ENCODE measurements around the gene TCERG1L. TPM values are rescaled to one million over a fixed set of nuclear protein-coding genes. Genes with fewer than 3 reads are reported as not detected.

The TCERG1L gene
- polyA plus RNA-seq, 1 of the 3 experiments (the other 2 are of a cell fraction) = not detected

DNA sequence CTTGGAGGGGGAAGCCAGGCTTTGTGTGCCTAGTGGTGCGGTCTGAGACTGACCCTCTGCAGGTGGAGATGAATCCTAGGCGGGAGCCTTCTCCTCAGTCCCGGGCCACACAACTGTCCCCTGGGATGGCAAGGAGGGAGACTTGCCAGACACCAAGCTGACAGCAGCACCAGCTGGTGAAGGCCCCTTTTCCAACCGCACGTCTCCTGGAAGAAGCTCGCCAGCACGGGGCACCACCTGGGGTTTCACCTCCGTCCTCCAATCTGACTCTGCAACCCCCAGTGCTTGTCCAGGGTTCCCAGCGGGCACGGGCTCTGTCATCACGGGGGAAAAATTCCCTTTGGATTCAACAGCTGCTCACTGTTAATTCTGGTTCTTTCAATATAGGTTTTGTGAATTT is 34.2 kb upstream of the TCERG1L start:
- no peaks in the 10 kb centered on the region for H3K9me3 ChIP-seq
- WGBS (ENCODE audit: low lambda C conversion rate) = 27% methylated on average over 7 of the region's 11 CpGs
- H3K27me3 ChIP-seq (ENCODE audit: insufficient read depth) = no peaks in the 10 kb centered on the region
- no peak for TF ChIP-seq MXI1 (IDR thresholded peaks at IDR 0.05; ENCODE audit: low read depth, low read length)
- TF ChIP-seq GATA2 (CRISPR knock-in tag; IDR thresholded peaks at IDR 0.05) = no peak
- TF ChIP-seq FOSL2 (IDR thresholded peaks at IDR 0.05; ENCODE audit: borderline replicate concordance, low read depth) = no peak
- TF ChIP-seq GABPA (IDR thresholded peaks at IDR 0.05; ENCODE audit: low read depth) = no peak
- TF ChIP-seq JUND (IDR thresholded peaks at IDR 0.05) = no peak
- no peak for TF ChIP-seq TCF12 (IDR thresholded peaks at IDR 0.05)
- TF ChIP-seq, protein P1, sequence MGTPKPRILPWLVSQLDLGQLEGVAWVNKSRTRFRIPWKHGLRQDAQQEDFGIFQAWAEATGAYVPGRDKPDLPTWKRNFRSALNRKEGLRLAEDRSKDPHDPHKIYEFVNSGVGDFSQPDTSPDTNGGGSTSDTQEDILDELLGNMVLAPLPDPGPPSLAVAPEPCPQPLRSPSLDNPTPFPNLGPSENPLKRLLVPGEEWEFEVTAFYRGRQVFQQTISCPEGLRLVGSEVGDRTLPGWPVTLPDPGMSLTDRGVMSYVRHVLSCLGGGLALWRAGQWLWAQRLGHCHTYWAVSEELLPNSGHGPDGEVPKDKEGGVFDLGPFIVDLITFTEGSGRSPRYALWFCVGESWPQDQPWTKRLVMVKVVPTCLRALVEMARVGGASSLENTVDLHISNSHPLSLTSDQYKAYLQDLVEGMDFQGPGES (IDR thresholded peaks at IDR 0.05; ENCODE audit: low read depth, low read length) = no peak
- TF ChIP-seq TAF1 (IDR thresholded peaks at IDR 0.05; ENCODE audit: borderline replicate concordance, low read depth, low read length) = no peak
- TF ChIP-seq, protein P2, sequence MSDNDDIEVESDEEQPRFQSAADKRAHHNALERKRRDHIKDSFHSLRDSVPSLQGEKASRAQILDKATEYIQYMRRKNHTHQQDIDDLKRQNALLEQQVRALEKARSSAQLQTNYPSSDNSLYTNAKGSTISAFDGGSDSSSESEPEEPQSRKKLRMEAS (IDR thresholded peaks at IDR 0.05; ENCODE audit: low read depth) = no peak
- TF ChIP-seq, protein P3, sequence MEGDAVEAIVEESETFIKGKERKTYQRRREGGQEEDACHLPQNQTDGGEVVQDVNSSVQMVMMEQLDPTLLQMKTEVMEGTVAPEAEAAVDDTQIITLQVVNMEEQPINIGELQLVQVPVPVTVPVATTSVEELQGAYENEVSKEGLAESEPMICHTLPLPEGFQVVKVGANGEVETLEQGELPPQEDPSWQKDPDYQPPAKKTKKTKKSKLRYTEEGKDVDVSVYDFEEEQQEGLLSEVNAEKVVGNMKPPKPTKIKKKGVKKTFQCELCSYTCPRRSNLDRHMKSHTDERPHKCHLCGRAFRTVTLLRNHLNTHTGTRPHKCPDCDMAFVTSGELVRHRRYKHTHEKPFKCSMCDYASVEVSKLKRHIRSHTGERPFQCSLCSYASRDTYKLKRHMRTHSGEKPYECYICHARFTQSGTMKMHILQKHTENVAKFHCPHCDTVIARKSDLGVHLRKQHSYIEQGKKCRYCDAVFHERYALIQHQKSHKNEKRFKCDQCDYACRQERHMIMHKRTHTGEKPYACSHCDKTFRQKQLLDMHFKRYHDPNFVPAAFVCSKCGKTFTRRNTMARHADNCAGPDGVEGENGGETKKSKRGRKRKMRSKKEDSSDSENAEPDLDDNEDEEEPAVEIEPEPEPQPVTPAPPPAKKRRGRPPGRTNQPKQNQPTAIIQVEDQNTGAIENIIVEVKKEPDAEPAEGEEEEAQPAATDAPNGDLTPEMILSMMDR (IDR thresholded peaks at IDR 0.05) = no peak
- TF ChIP-seq, protein P4, sequence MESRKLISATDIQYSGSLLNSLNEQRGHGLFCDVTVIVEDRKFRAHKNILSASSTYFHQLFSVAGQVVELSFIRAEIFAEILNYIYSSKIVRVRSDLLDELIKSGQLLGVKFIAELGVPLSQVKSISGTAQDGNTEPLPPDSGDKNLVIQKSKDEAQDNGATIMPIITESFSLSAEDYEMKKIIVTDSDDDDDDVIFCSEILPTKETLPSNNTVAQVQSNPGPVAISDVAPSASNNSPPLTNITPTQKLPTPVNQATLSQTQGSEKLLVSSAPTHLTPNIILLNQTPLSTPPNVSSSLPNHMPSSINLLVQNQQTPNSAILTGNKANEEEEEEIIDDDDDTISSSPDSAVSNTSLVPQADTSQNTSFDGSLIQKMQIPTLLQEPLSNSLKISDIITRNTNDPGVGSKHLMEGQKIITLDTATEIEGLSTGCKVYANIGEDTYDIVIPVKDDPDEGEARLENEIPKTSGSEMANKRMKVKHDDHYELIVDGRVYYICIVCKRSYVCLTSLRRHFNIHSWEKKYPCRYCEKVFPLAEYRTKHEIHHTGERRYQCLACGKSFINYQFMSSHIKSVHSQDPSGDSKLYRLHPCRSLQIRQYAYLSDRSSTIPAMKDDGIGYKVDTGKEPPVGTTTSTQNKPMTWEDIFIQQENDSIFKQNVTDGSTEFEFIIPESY (IDR thresholded peaks at IDR 0.05; ENCODE audit: borderline replicate concordance, low read depth) = no peak
- TF ChIP-seq RXRA (IDR thresholded peaks at IDR 0.05; ENCODE audit: borderline replicate concordance, low read depth) = no peak
- no peak overlapping the region for H3K4me3 ChIP-seq (ENCODE audit: low read depth in 2 of 2, low read length in 1 of 2)
- no peak overlapping the region for H3K27ac ChIP-seq (ENCODE audit: low read depth in 2 of 2, low read length in 1 of 2)
- H3K79me2 ChIP-seq (ENCODE audit: insufficient read depth) = no peaks in the 10 kb centered on the region
- no peaks in the 10 kb centered on the region for H4K20me1 ChIP-seq (ENCODE audit: insufficient read depth)
- no peaks in the 10 kb centered on the region for H3K9me2 ChIP-seq
- no peaks in the 10 kb centered on the region for H3F3A ChIP-seq (replicated peaks; ENCODE audit: insufficient read depth)
- DNase-seq = no peak
- ChIA-PET CTCF (no interaction called here), POLR2A (no interaction called here)
- H3K36me3 ChIP-seq (replicated peaks in 1 of 2; ENCODE audit: control insufficient read depth in 1 of 2, insufficient read depth in 2 of 2, low read length in 1 of 2) = no peaks in the 10 kb centered on the region
- H3K9ac ChIP-seq = no peak overlapping the region
- H3K4me1 ChIP-seq (ENCODE audit: control insufficient read depth in 1 of 2, insufficient read depth in 2 of 2, low read depth in 1 of 2, low read length in 1 of 2) = no peaks in the 10 kb centered on the region
- H3K4me2 ChIP-seq = no peak overlapping the region
- H2AFZ ChIP-seq (ENCODE audit: low read depth) = no peak overlapping the region

DNA sequence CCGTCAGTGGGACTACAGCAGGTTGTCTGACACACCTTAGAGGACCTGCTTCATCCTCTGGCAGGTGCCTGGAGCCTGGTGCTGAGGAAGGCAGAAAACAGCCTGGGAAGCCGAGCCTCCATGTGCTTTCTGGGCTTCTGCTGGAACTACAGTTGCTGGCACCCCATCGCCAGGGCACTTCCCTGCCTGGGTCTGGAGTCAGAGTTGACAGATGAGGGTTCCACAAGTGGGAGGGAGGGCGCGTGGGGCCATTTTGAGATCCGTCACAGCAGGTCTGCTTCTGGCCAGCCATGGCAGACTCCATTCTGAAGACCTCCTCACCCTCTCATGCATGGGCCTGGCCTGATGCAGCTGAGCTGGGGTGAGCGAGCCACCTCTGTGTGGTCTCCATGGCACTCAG is 33.2 kb upstream of the TCERG1L start:
- Histone ChIP-seq H4K20me1 (ENCODE audit: insufficient read depth) (no peaks in the 10 kb centered on the region), H3K27me3 (ENCODE audit: insufficient read depth) (no peaks in the 10 kb centered on the region), H3K79me2 (ENCODE audit: insufficient read depth) (no peaks in the 10 kb centered on the region), H3K4me1 (ENCODE audit: control insufficient read depth in 1 of 2, insufficient read depth in 2 of 2, low read depth in 1 of 2, low read length in 1 of 2) (no peaks in the 10 kb centered on the region), H3F3A (replicated peaks; ENCODE audit: insufficient read depth) (no peaks in the 10 kb centered on the region), H3K9ac (no peak overlapping the region), H3K4me2 (no peak overlapping the region), H3K4me3 (ENCODE audit: low read depth in 2 of 2, low read length in 1 of 2) (no peak overlapping the region), H3K27ac (ENCODE audit: low read depth in 2 of 2, low read length in 1 of 2) (no peak overlapping the region), H2AFZ (ENCODE audit: low read depth) (no peak overlapping the region), H3K9me2 (no peaks in the 10 kb centered on the region), H3K36me3 (replicated peaks in 1 of 2; ENCODE audit: control insufficient read depth in 1 of 2, insufficient read depth in 2 of 2, low read length in 1 of 2) (no peaks in the 10 kb centered on the region), H3K9me3 (no peaks in the 10 kb centered on the region)
- CTCF ChIA-PET = no interaction called here
- TF ChIP-seq GABPA (IDR thresholded peaks at IDR 0.05; ENCODE audit: low read depth) = no peak
- TF ChIP-seq MXI1 (IDR thresholded peaks at IDR 0.05; ENCODE audit: low read depth, low read length) = no peak
- TF ChIP-seq NRF1 (IDR thresholded peaks at IDR 0.05; ENCODE audit: low read depth, low read length) = no peak
- no peak for TF ChIP-seq RXRA (IDR thresholded peaks at IDR 0.05; ENCODE audit: borderline replicate concordance, low read depth)
- no peak for TF ChIP-seq POLR2AphosphoS5 (IDR thresholded peaks at IDR 0.05; ENCODE audit: low read depth, low read length)
- no peak for TF ChIP-seq TEAD4 (IDR thresholded peaks at IDR 0.05; ENCODE audit: borderline replicate concordance, insufficient read depth)
- no peak for TF ChIP-seq RCOR1 (IDR thresholded peaks at IDR 0.05; ENCODE audit: low read length)
- no peak for TF ChIP-seq FOSL2 (IDR thresholded peaks at IDR 0.05; ENCODE audit: borderline replicate concordance, low read depth)
- no peak for TF ChIP-seq SMC3 (IDR thresholded peaks at IDR 0.05; ENCODE audit: low read depth, low read length)
- no peak for DNase-seq
- POLR2A ChIA-PET = no interaction called here
- WGBS (ENCODE audit: low lambda C conversion rate) = 28% methylated on average over 4 of the region's 7 CpGs
